SK-N-SH treated with all-trans-retinoic acid at 6 μM for 48 hours (cell line): ENCODE results near the gene PFKP.

Experiments used
- ATAC-seq: fragments of 200-7000 bp; cut with Tn5 transposase; 3 replicates; pipeline ENCODE4 v1.9.1; 2020; ENCODE audit warnings: mild to moderate bottlenecking, moderate library complexity
- ARNTL ChIP-seq: fragments of 450-650 bp; formaldehyde crosslinking; IDR thresholded peaks from 2 replicates; pipeline ENCODE4 v1.5.0; 2020; ENCODE audit warnings: low read depth, mild to moderate bottlenecking, moderate library complexity, borderline replicate concordance
- BACH2 ChIP-seq: fragments of 250-450 bp; sonication (Bioruptor Pico); IDR thresholded peaks from 2 replicates; pipeline ENCODE4 v1.9.0; 2021; ENCODE audit warnings: mild to moderate bottlenecking, borderline replicate concordance
- CREB5 ChIP-seq: fragments of 250-450 bp; sonication (Bioruptor Pico); IDR thresholded peaks from 2 replicates; pipeline ENCODE4 v1.5.1; 2020; ENCODE audit warnings: low read depth, mild to moderate bottlenecking, moderate library complexity
- CSDC2 ChIP-seq: fragments of 250-450 bp; sonication (Bioruptor Pico); IDR thresholded peaks from 2 replicates; pipeline ENCODE4 v1.5.0; 2020; ENCODE audit warnings: mild to moderate bottlenecking, moderate library complexity
- CSRNP3 ChIP-seq: fragments of 250-450 bp; sonication (Bioruptor Pico); IDR thresholded peaks from 2 replicates; pipeline ENCODE4 v1.5.1; 2021; ENCODE audit warnings: mild to moderate bottlenecking, moderate library complexity
- ESRRG ChIP-seq: fragments of 250-450 bp; sonication (Bioruptor Pico); IDR thresholded peaks from 2 replicates; pipeline ENCODE4 v1.6.1; 2021; ENCODE audit warnings: mild to moderate bottlenecking
- GLIS3 ChIP-seq: fragments of 250-450 bp; sonication (Bioruptor Pico); IDR thresholded peaks from 2 replicates; pipeline ENCODE4 v1.5.0; 2020; ENCODE audit warnings: mild to moderate bottlenecking, moderate library complexity
- OSR1 ChIP-seq: fragments of 250-450 bp; sonication (Bioruptor Pico); IDR thresholded peaks from 2 replicates; pipeline ENCODE4 v1.8.0; 2022; ENCODE audit warnings: moderate library complexity, mild to moderate bottlenecking, inconsistent platforms
- PATZ1 ChIP-seq: fragments of 250-450 bp; sonication (Bioruptor Pico); IDR thresholded peaks from 2 replicates; pipeline ENCODE4 v1.8.0; 2020; ENCODE audit warnings: mild to moderate bottlenecking, moderate library complexity, borderline replicate concordance
- POU6F1 ChIP-seq: fragments of 250-450 bp; sonication (Bioruptor Pico); IDR thresholded peaks from 2 replicates; pipeline ENCODE4 v1.8.0; 2021; ENCODE audit warnings: low read depth, mild to moderate bottlenecking, moderate library complexity, borderline replicate concordance
- RARB ChIP-seq: fragments of 250-450 bp; sonication (Bioruptor Pico); IDR thresholded peaks from 2 replicates; pipeline ENCODE4 v1.8.0; 2021; ENCODE audit warnings: mild to moderate bottlenecking, moderate library complexity
- SNAI2 ChIP-seq: fragments of 250-450 bp; sonication (Bioruptor Pico); IDR thresholded peaks from 2 replicates; pipeline ENCODE4 v1.5.0; 2020; ENCODE audit warnings: mild to moderate bottlenecking, moderate library complexity
- TCF4 ChIP-seq: fragments of 250-450 bp; sonication (Bioruptor Pico); IDR thresholded peaks from 2 replicates; pipeline ENCODE4 v1.8.0; 2021; ENCODE audit warnings: mild to moderate bottlenecking, moderate library complexity, borderline replicate concordance
- TOX ChIP-seq: fragments of 250-450 bp; sonication (Bioruptor Pico); IDR thresholded peaks from 2 replicates; pipeline ENCODE4 v1.8.0; 2021; ENCODE audit warnings: mild to moderate bottlenecking, moderate library complexity, borderline replicate concordance
- TSHZ2 ChIP-seq: fragments of 250-450 bp; sonication (Bioruptor Pico); IDR thresholded peaks from 2 replicates; pipeline ENCODE4 v1.5.0; 2020; ENCODE audit warnings: mild to moderate bottlenecking, moderate library complexity
- ZC3H10 ChIP-seq: fragments of 250-450 bp; sonication (Bioruptor Pico); IDR thresholded peaks from 2 replicates; pipeline ENCODE4 v1.5.1; 2021; ENCODE audit warnings: mild to moderate bottlenecking, moderate library complexity
- ZFP3 ChIP-seq: fragments of 250-450 bp; sonication (Bioruptor Pico); IDR thresholded peaks from 2 replicates; pipeline ENCODE4 v1.5.0; 2020; ENCODE audit warnings: mild to moderate bottlenecking, moderate library complexity
- ZFP30 ChIP-seq: fragments of 450-650 bp; formaldehyde crosslinking; IDR thresholded peaks from 2 replicates; pipeline ENCODE4 v1.5.0; 2022; ENCODE audit warnings: mild to moderate bottlenecking, moderate library complexity
- ZNF565 ChIP-seq: fragments of 450-650 bp; formaldehyde crosslinking; conservative IDR thresholded peaks from 2 replicates; pipeline ENCODE4 v1.5.0; 2020; ENCODE audit warnings: low read depth, mild to moderate bottlenecking, moderate library complexity
- ZNF70 ChIP-seq: fragments of 450-650 bp; formaldehyde crosslinking; IDR thresholded peaks from 2 replicates; pipeline ENCODE4 v1.5.0; 2020; ENCODE audit warnings: mild to moderate bottlenecking, moderate library complexity
- ZNF8 ChIP-seq: fragments of 450-650 bp; formaldehyde crosslinking; IDR thresholded peaks from 2 replicates; pipeline ENCODE4 v1.5.0; 2020; ENCODE audit warnings: mild to moderate bottlenecking, moderate library complexity

Gene PFKP

GRCh38 chr10:3117486-3117885 lies 50.1 kb downstream of the PFKP start:
- ATAC-seq: no peak
- TF ChIP-seq TCF4 (CRISPR knock-in tag): no peak
- no peak for TF ChIP-seq BACH2
- TF ChIP-seq CSRNP3: no peak
- TF ChIP-seq ZNF8: no peak
- TF ChIP-seq CSDC2 (CRISPR knock-in tag): no peak
- no peak for TF ChIP-seq CREB5 (CRISPR knock-in tag)
- TF ChIP-seq RARB (CRISPR knock-in tag): no peak
- TF ChIP-seq ZFP30: no peak
- no peak for TF ChIP-seq PATZ1 (CRISPR knock-in tag)
- no peak for TF ChIP-seq ESRRG
- no peak for TF ChIP-seq TSHZ2 (CRISPR knock-in tag)
- no peak for TF ChIP-seq ZNF565 (CRISPR knock-in tag)
- TF ChIP-seq ZFP3 (CRISPR knock-in tag): no peak
- TF ChIP-seq TOX: no peak

- TF ChIP-seq POU6F1 (CRISPR knock-in tag) (no peak), ZNF8 (no peak), GLIS3 (CRISPR knock-in tag) (no peak), ZNF70 (CRISPR knock-in tag) (no peak), ZFP3 (CRISPR knock-in tag) (no peak), ARNTL (CRISPR knock-in tag) (no peak), TCF4 (CRISPR knock-in tag) (no peak), ZC3H10 (CRISPR knock-in tag) (no peak), ESRRG (no peak), ZNF565 (CRISPR knock-in tag) (no peak)
- TF ChIP-seq, all 23 proteins: peak for 0
- ATAC-seq: no peak
Observed at GRCh38 chr10:3118641-3119091, 51.3 kb downstream of the PFKP start.

- TF ChIP-seq ZFP3 (CRISPR knock-in tag): no peak
- TF ChIP-seq SNAI2 (CRISPR knock-in tag): no peak
- no peak for TF ChIP-seq CREB5 (CRISPR knock-in tag)
- TF ChIP-seq OSR1 (CRISPR knock-in tag): no peak
- no peak for TF ChIP-seq ARNTL (CRISPR knock-in tag)
- TF ChIP-seq TCF4 (CRISPR knock-in tag): no peak
- TF ChIP-seq TSHZ2 (CRISPR knock-in tag): no peak
- TF ChIP-seq ZC3H10 (CRISPR knock-in tag): no peak
- peak; percentile 64 for ATAC-seq
Observed at GRCh38 chr10:3119796-3120459, 52.6 kb downstream of the PFKP start.
